ENCODE measurements around the gene WEE2. TPM values are rescaled to one million over a fixed set of nuclear protein-coding genes. Genes with fewer than 3 reads are reported as not detected.

Gene WEE2
- total and polyA plus RNA-seq, 2 of the 13 experiments (the other 11 are each of a cell fraction or from before 2014, with no cell fraction given) = not detected

DNA sequence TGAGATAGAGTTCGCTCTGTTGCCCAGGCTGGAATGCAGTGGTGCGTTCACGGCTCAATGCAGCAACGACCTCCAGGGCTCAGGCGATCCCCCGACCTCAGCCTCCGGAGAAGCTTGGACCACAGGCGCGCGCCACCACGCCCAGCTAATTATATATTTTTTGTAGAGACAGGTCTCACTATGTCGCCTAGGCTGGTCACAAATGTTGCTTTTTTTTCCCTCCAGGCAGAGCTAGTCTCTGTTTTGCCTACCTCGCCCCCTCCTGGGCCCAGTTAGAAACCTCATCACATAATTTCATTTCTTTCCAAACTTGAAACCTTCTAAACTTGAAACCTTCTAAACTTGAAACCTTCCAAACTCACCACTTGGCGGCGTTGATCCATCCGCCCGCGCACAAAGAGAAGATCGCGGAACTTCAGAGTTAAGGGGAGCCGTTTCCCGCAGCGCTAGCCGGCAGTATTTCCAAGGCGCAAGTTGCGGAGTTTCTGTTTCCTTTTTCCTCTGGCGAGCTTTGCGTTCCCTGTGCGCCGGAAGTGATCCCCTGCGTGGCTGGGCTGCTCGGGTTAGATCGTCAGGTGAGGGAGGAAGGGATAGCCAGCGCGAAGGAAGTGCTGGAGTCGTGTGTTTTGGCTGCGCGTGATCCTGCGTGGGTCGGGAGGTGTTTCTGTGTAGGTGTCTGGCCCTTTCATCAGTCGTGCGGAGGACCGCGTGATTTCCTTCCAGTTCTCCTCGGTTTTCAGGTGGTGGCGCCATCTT is 29.9 kb downstream of the WEE2 start, which contains the start of gene SSBP1 (continued):
- TF ChIP-seq FOSL1 (CRISPR knock-in tag; IDR thresholded peaks at IDR 0.05; ENCODE audit: borderline replicate concordance) (no peak), RARG (CRISPR knock-in tag; IDR thresholded peaks at IDR 0.05; ENCODE audit: low read depth) (no peak), AGO1 (IDR thresholded peaks at IDR 0.05; ENCODE audit: low read depth, low read length, poor library complexity, severe bottlenecking) (no peak), ZNF782 (CRISPR knock-in tag; IDR thresholded peaks at IDR 0.05; ENCODE audit: borderline replicate concordance) (peak; percentile 63; the same call in 1 of the 2 replicates), ZNF143 (CRISPR knock-in tag; IDR thresholded peaks at IDR 0.05) (peak; percentile 62; the same call in 1 of the 2 replicates), SSRP1 (CRISPR knock-in tag; IDR thresholded peaks at IDR 0.05) (no peak), EP300 (IDR thresholded peaks at IDR 0.05; ENCODE audit: low read depth in 2 of 2, low read length in 2 of 2) (peak; percentile 48 to 70; a peak in 2 of 4 replicates), EP300 (CRISPR knock-in tag; IDR thresholded peaks at IDR 0.05; ENCODE audit: borderline replicate concordance) (no peak), ZNF749 (CRISPR knock-in tag; IDR thresholded peaks at IDR 0.05; ENCODE audit: borderline replicate concordance) (no peak), CBX1 (IDR thresholded peaks at IDR 0.05; ENCODE audit: low read depth) (peak; percentile 86), ZNF124 (CRISPR knock-in tag; IDR thresholded peaks at IDR 0.05) (peak; percentile 78), SCMH1 (CRISPR knock-in tag; IDR thresholded peaks at IDR 0.05; ENCODE audit: borderline replicate concordance) (no peak), KLF11 (CRISPR knock-in tag; IDR thresholded peaks at IDR 0.05) (peak; percentile 54; the same call in 1 of the 2 replicates), TOPORS (CRISPR knock-in tag; IDR thresholded peaks at IDR 0.05) (peak; percentile 92)
- TF ChIP-seq, protein P1, sequence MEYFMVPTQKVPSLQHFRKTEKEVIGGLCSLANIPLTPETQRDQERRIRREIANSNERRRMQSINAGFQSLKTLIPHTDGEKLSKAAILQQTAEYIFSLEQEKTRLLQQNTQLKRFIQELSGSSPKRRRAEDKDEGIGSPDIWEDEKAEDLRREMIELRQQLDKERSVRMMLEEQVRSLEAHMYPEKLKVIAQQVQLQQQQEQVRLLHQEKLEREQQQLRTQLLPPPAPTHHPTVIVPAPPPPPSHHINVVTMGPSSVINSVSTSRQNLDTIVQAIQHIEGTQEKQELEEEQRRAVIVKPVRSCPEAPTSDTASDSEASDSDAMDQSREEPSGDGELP (IDR thresholded peaks at IDR 0.05; ENCODE audit: borderline replicate concordance, low read depth) = peak; percentile 76
- TF ChIP-seq, protein P2, sequence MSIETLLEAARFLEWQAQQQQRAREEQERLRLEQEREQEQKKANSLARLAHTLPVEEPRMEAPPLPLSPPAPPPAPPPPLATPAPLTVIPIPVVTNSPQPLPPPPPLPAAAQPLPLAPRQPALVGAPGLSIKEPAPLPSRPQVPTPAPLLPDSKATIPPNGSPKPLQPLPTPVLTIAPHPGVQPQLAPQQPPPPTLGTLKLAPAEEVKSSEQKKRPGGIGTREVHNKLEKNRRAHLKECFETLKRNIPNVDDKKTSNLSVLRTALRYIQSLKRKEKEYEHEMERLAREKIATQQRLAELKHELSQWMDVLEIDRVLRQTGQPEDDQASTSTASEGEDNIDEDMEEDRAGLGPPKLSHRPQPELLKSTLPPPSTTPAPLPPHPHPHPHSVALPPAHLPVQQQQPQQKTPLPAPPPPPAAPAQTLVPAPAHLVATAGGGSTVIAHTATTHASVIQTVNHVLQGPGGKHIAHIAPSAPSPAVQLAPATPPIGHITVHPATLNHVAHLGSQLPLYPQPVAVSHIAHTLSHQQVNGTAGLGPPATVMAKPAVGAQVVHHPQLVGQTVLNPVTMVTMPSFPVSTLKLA (IDR thresholded peaks at IDR 0.05) = peak; percentile 35; the same call in 1 of the 2 replicates
- TF ChIP-seq, protein P3, sequence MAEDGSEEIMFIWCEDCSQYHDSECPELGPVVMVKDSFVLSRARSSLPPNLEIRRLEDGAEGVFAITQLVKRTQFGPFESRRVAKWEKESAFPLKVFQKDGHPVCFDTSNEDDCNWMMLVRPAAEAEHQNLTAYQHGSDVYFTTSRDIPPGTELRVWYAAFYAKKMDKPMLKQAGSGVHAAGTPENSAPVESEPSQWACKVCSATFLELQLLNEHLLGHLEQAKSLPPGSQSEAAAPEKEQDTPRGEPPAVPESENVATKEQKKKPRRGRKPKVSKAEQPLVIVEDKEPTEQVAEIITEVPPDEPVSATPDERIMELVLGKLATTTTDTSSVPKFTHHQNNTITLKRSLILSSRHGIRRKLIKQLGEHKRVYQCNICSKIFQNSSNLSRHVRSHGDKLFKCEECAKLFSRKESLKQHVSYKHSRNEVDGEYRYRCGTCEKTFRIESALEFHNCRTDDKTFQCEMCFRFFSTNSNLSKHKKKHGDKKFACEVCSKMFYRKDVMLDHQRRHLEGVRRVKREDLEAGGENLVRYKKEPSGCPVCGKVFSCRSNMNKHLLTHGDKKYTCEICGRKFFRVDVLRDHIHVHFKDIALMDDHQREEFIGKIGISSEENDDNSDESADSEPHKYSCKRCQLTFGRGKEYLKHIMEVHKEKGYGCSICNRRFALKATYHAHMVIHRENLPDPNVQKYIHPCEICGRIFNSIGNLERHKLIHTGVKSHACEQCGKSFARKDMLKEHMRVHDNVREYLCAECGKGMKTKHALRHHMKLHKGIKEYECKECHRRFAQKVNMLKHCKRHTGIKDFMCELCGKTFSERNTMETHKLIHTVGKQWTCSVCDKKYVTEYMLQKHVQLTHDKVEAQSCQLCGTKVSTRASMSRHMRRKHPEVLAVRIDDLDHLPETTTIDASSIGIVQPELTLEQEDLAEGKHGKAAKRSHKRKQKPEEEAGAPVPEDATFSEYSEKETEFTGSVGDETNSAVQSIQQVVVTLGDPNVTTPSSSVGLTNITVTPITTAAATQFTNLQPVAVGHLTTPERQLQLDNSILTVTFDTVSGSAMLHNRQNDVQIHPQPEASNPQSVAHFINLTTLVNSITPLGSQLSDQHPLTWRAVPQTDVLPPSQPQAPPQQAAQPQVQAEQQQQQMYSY (CRISPR knock-in tag; IDR thresholded peaks at IDR 0.05) = no peak
- TF ChIP-seq, protein P4, sequence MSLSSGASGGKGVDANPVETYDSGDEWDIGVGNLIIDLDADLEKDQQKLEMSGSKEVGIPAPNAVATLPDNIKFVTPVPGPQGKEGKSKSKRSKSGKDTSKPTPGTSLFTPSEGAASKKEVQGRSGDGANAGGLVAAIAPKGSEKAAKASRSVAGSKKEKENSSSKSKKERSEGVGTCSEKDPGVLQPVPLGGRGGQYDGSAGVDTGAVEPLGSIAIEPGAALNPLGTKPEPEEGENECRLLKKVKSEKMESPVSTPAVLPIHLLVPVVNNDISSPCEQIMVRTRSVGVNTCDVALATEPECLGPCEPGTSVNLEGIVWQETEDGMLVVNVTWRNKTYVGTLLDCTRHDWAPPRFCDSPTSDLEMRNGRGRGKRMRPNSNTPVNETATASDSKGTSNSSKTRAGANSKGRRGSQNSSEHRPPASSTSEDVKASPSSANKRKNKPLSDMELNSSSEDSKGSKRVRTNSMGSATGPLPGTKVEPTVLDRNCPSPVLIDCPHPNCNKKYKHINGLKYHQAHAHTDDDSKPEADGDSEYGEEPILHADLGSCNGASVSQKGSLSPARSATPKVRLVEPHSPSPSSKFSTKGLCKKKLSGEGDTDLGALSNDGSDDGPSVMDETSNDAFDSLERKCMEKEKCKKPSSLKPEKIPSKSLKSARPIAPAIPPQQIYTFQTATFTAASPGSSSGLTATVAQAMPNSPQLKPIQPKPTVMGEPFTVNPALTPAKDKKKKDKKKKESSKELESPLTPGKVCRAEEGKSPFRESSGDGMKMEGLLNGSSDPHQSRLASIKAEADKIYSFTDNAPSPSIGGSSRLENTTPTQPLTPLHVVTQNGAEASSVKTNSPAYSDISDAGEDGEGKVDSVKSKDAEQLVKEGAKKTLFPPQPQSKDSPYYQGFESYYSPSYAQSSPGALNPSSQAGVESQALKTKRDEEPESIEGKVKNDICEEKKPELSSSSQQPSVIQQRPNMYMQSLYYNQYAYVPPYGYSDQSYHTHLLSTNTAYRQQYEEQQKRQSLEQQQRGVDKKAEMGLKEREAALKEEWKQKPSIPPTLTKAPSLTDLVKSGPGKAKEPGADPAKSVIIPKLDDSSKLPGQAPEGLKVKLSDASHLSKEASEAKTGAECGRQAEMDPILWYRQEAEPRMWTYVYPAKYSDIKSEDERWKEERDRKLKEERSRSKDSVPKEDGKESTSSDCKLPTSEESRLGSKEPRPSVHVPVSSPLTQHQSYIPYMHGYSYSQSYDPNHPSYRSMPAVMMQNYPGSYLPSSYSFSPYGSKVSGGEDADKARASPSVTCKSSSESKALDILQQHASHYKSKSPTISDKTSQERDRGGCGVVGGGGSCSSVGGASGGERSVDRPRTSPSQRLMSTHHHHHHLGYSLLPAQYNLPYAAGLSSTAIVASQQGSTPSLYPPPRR (CRISPR knock-in tag; IDR thresholded peaks at IDR 0.05; ENCODE audit: borderline replicate concordance) = no peak; the same call in 1 of the 2 replicates
